Heart left ventricle (tissue), 16 donors: ENCODE measurements around the gene FGFRL1. TPM values are rescaled to one million over a fixed set of nuclear protein-coding genes. Genes with fewer than 3 reads are reported as not detected.

ENCODE experiments used
- ATAC-seq, 4 donors: fragments of 200-7000 bp; cut with Tn5 transposase; one replicate each; pipeline ENCODE4 v1.9.1; 2020 to 2022; ENCODE audit warnings: moderate library complexity in 4 of 4, mild to moderate bottlenecking in 3 of 4, moderate number of reproducible peaks in 1 of 4
- DNase-seq, 5 donors: peaks; one replicate each; pipeline ENCODE4 v3.0.0-alpha.2; 2020
- H3K27ac ChIP-seq, 12 donors: fragments of 200-600 bp; sonication (generic) in 4 of 12; one replicate each; pipeline versions ENCODE4 v1.5.0 to v1.8.0; 2016 to 2022; ENCODE audit warnings: mild to moderate bottlenecking in 2 of 12
- H3K27me3 ChIP-seq, 9 donors: fragments of 200-600 bp; sonication (generic) in 2 of 9; one replicate each; pipeline versions ENCODE4 v1.5.1 to v1.8.0; 2016 to 2022; ENCODE audit warnings: mild to moderate bottlenecking in 3 of 9
- H3K36me3 ChIP-seq, 9 donors: fragments of 200-600 bp; sonication (generic) in 2 of 9; one replicate each; pipeline versions ENCODE4 v1.5.0 to v1.8.0; 2018 to 2022; ENCODE audit warnings: mild to moderate bottlenecking in 2 of 9
- H3K4me1 ChIP-seq, 12 donors: fragments of 200-600 bp; sonication (generic) in 4 of 12; one replicate each; pipeline versions ENCODE4 v1.5.0 to v1.8.0; 2016 to 2022; ENCODE audit warnings: mild to moderate bottlenecking in 3 of 12
- H3K4me3 ChIP-seq, 12 donors: fragments of 200-600 bp; sonication (generic) in 4 of 12; one replicate each; pipeline versions ENCODE4 v1.5.0 to v1.8.0; 2017 to 2022; ENCODE audit warnings: mild to moderate bottlenecking in 9 of 12, moderate library complexity in 4 of 12
- H3K9me3 ChIP-seq, 12 donors: fragments of 200-600 bp; sonication (generic) in 4 of 12; one replicate each; pipeline versions ENCODE4 v1.5.0 to v1.8.0; 2016 to 2022; ENCODE audit warnings: mild to moderate bottlenecking in 1 of 12
- CTCF ChIP-seq, 12 donors: fragments of 200-600 bp; sonication (generic) in 4 of 12; IDR thresholded peaks; one replicate each; pipeline versions ENCODE4 v1.5.0 to v1.8.0; 2018 to 2022; ENCODE audit warnings: antibody characterized with exemption in 12 of 12, mild to moderate bottlenecking in 5 of 12
- POLR2A ChIP-seq, 2 donors: fragments of 450-650 bp; IDR thresholded peaks; one replicate each; pipeline ENCODE4 v1.6.1; 2017; ENCODE audit warnings: antibody characterized with exemption in 2 of 2, mild to moderate bottlenecking in 2 of 2, moderate library complexity in 2 of 2
- WGBS, 4 donors: extraction: QIAGEN DNeasy Blood & Tissue Kit in 2 of 4; methylation state at CpG; one replicate each; pipeline versions ENCODE4 v1.1.5 to v1.1.7; 2013 to 2018; 5-methylcytosine and 5-hydroxymethylcytosine counted together
- intact Hi-C, 10 donors: fragments of 100-400 bp; cut with DNase I; formaldehyde crosslinking; loops; one replicate each; pipeline versions ENCODE4 v1.11.1 to v1.14.2; 2022
- polyA plus RNA-seq, 2 donors: library from polyadenylated mRNA; stranded (reverse); fragments of 200-250 nt; gene quantifications; one replicate each; pipeline ENCODE4 v1.2.3, GENCODE V29; 2013
- total RNA-seq, 9 donors: library from RNA; depleted of rRNA in 2 of 9; stranded (reverse); fragments of >200 nt in 2 of 9; fragmentation: NEBNext Ultra II Directional in 3 of 9; extraction: Animal tissue kit (Norgen Biotek cat#: 25700) in 3 of 9; gene quantifications; one replicate each; pipeline versions ENCODE4 v1.1.0 to v1.2.4, GENCODE V29; 2016 to 2023
- donor health status: ischemic (EF 13 %, LVEDD 7.1; RV severe dilation, severe dysfunction).
- donor health status: healthy with polysubstance abuse.
- donor health status: DM: no; HTN: yes; CAD: no.
- donor health status: DM: no; HTN: no; CAD: no.
- donor health status: ischemic (EF 25% LVEDD 6.9; RV normal size, moderate dysfunction).
- donor health status: ischemic (EF 25% LVEDD 5.7; RV mildly dilated, moderate dysfunction).
- donor health status: healthy.
- donor health status: DM: yes; HTN: yes; CAD: no.
- donor health status: ischemic (EF 35%, LVEDD 5.7; RV mildly dilated, moderate dysfunction).
- donor health status: nonischemic (EF 11% LVEDD 7.7; RV severe dilation, severe dysfunction).
- donor health status: DM: yes; HTN: yes; CAD: no.
- donor health status: PGD.
- donor health status: ischemic (EF 29% LVEDD 5.4; RV normal size, mild dysfunction).
- donor health status: nonischemic (EF 23%, LVEDD 6.1; RV moderate dilation, normal function).

FGFRL1 gene
- total and polyA plus RNA-seq, 11 donors, result 23.6 to 90.7 (median 30.6) TPM

GRCh38 chr4:1036976-1037810 is 25.8 kb downstream of the FGFRL1 start:
- 86 to 100% (median 90%) methylated on average over 1 to 26 of the region's 26 CpGs for WGBS, 4 donors
- intact Hi-C loops, result no loop called here
- DNase-seq, result no peak
- ATAC-seq, result no peak
- Histone ChIP-seq H3K27me3 (peaks cover 0 to 29% (median 3%) of the 10 kb centered on the region in 9 donors), H3K36me3 (no peaks in the 10 kb centered on the region), H3K4me3 (no peak overlapping the region), H3K9me3 (no peaks in the 10 kb centered on the region), H3K27ac (no peak overlapping the region), H3K4me1 (peaks cover 0 to 32% (median 7%) of the 10 kb centered on the region in 12 donors)
- TF ChIP-seq CTCF (IDR thresholded peaks at IDR 0.05) (no peak), POLR2A (IDR thresholded peaks at IDR 0.05) (no peak)

GRCh38 chr4:1038948-1039492 is 27.6 kb downstream of the FGFRL1 start:
- Histone ChIP-seq H3K27me3 (peaks cover 1 to 20% (median 7%) of the 10 kb centered on the region in 9 donors), H3K36me3 (no peaks in the 10 kb centered on the region), H3K4me3 (no peak overlapping the region), H3K9me3 (no peaks in the 10 kb centered on the region), H3K27ac (peak overlapping the region in 2 of 12 donors; percentile 6 to 14), H3K4me1 (peaks cover 0 to 37% (median 15%) of the 10 kb centered on the region in 12 donors)
- 72 to 91% (median 87%) methylated on average over 7 to 16 of the region's 16 CpGs for WGBS, 4 donors
- TF ChIP-seq POLR2A (IDR thresholded peaks at IDR 0.05) (no peak), CTCF (IDR thresholded peaks at IDR 0.05) (no peak)
- ATAC-seq (no peak), DNase-seq (no peak)
- intact Hi-C loops, result no loop called here

GRCh38 chr4:1039493-1040343 is 28.3 kb downstream of the FGFRL1 start:
- no peaks in the 10 kb centered on the region for H3K36me3 ChIP-seq
- ATAC-seq, result peak in 1 of 4 donors; percentile 25
- peaks cover 7 to 21% (median 14%) of the 10 kb centered on the region in 9 donors for H3K27me3 ChIP-seq
- intact Hi-C loops, result no loop called here
- H3K9me3 ChIP-seq, result no peaks in the 10 kb centered on the region
- H3K4me3 ChIP-seq, result no peak overlapping the region
- WGBS, 4 donors, result 63 to 81% (median 76%) methylated on average over 9 to 20 of the region's 20 CpGs
- TF ChIP-seq POLR2A (IDR thresholded peaks at IDR 0.05), result no peak
- TF ChIP-seq CTCF (IDR thresholded peaks at IDR 0.05), result no peak
- peak overlapping the region in 3 of 12 donors; percentile 6 to 45 (median 24) for H3K27ac ChIP-seq
- peaks cover 0 to 42% (median 14%) of the 10 kb centered on the region in 12 donors for H3K4me1 ChIP-seq
- DNase-seq, result no peak
